ENCODE measurements around the gene TXNDC5. TPM values are rescaled to one million over a fixed set of nuclear protein-coding genes. Genes with fewer than 3 reads are reported as not detected.

The TXNDC5 gene
- total and polyA plus RNA-seq, 9 donors: 88.0 to 272 (median 107) TPM

DNA sequence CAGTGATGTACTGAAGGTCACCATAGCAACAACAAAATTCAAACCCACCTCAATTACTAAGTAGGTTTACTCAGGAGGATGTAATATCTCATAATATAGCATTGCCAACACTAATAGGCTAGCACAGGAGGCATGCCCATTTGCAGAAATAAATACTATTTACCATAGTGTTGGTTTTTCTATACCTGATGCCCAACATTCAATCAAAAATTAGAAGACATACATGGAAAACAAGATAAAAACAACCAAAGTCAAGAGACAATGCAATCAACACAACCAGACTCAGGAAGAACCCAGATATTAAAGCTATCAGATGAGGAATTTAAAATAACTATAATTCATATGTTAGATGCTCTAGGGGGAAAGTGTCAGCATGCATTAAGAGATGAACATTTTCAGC is 14.3 kb upstream of the TXNDC5 start:
- Histone ChIP-seq H3K9me3 (no peaks in the 10 kb centered on the region), H3K4me1 (ENCODE audit: insufficient read depth) (peaks cover 7% of the 10 kb centered on the region), H3K36me3 (no peaks in the 10 kb centered on the region), H3K27ac (no peak overlapping the region), H3K27me3 (no peaks in the 10 kb centered on the region), H3K4me3 (no peak overlapping the region)
- no peak for TF ChIP-seq POLR2A (IDR thresholded peaks at IDR 0.05)
- TF ChIP-seq, protein P1, sequence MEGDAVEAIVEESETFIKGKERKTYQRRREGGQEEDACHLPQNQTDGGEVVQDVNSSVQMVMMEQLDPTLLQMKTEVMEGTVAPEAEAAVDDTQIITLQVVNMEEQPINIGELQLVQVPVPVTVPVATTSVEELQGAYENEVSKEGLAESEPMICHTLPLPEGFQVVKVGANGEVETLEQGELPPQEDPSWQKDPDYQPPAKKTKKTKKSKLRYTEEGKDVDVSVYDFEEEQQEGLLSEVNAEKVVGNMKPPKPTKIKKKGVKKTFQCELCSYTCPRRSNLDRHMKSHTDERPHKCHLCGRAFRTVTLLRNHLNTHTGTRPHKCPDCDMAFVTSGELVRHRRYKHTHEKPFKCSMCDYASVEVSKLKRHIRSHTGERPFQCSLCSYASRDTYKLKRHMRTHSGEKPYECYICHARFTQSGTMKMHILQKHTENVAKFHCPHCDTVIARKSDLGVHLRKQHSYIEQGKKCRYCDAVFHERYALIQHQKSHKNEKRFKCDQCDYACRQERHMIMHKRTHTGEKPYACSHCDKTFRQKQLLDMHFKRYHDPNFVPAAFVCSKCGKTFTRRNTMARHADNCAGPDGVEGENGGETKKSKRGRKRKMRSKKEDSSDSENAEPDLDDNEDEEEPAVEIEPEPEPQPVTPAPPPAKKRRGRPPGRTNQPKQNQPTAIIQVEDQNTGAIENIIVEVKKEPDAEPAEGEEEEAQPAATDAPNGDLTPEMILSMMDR (IDR thresholded peaks at IDR 0.05): no peak
- no peak for TF ChIP-seq EP300 (IDR thresholded peaks at IDR 0.05)
- intact Hi-C loops (cut with DNase I): no loop called here
- DNase-seq: no peak

DNA sequence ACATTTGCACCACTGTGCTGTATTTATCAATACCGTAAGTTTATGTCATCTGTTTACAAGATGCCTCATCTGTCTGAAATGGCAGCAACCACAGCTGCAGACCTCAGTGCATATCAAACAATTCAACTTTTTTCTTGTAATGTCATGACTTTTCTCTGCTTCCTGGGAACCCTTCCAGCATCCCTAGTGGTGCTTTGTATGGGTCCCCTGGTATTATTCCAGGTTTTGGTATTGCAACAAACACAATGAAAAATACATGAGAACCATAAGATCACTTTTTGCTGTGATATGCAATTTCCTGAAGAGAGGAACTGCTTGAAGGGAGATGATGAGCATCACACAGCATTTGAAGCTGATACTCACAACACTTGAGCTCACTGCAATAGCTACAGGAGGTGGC is 12.0 kb upstream of the TXNDC5 start:
- Histone ChIP-seq H3K9me3 (no peaks in the 10 kb centered on the region), H3K36me3 (no peaks in the 10 kb centered on the region), H3K27me3 (no peaks in the 10 kb centered on the region), H3K4me3 (no peak overlapping the region), H3K27ac (no peak overlapping the region), H3K4me1 (ENCODE audit: insufficient read depth) (peaks cover 7% of the 10 kb centered on the region)
- intact Hi-C loops (cut with DNase I): no loop called here
- DNase-seq: no peak
- WGBS, 3 donors: 22 to 46% (median 25%) methylated on average over 1 of the region's 1 CpG
- TF ChIP-seq EP300 (IDR thresholded peaks at IDR 0.05): no peak
- TF ChIP-seq POLR2A (IDR thresholded peaks at IDR 0.05): no peak
- TF ChIP-seq, protein P1 (IDR thresholded peaks at IDR 0.05): no peak

DNA sequence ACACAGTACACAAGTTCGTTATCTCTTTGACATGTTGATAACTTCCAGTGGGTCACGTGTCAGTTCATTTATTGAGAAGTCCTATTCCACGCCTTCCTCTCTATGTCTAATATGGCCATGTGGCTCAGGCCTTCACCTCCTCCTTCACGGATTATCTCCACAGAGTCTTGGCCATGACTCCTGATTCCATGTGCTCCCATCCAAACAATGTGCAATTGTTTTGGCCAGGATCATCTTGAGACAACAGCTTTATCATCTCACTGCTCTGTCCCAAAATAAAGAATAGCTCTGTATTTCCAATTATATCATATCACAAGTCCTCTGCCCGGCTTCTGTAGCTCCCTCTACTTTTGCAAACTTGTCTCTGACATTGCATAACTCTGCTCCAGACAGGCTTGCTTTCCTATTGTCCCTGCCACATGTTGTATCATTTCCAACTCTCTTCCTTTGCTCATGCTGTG is 11.1 kb upstream of the TXNDC5 start:
- TF ChIP-seq POLR2A (IDR thresholded peaks at IDR 0.05): no peak
- TF ChIP-seq EP300 (IDR thresholded peaks at IDR 0.05): no peak
- TF ChIP-seq, protein P1 (IDR thresholded peaks at IDR 0.05): no peak
- intact Hi-C loops (cut with DNase I): no loop called here
- no peaks in the 10 kb centered on the region for H3K9me3 ChIP-seq
- 17 to 26% (median 17%) methylated on average over 5 of the region's 5 CpGs for WGBS, 3 donors
- peaks cover 7% of the 10 kb centered on the region for H3K4me1 ChIP-seq (ENCODE audit: insufficient read depth)
- no peaks in the 10 kb centered on the region for H3K36me3 ChIP-seq
- H3K27me3 ChIP-seq: no peaks in the 10 kb centered on the region
- no peak overlapping the region for H3K27ac ChIP-seq
- H3K4me3 ChIP-seq: no peak overlapping the region
- DNase-seq: no peak

DNA sequence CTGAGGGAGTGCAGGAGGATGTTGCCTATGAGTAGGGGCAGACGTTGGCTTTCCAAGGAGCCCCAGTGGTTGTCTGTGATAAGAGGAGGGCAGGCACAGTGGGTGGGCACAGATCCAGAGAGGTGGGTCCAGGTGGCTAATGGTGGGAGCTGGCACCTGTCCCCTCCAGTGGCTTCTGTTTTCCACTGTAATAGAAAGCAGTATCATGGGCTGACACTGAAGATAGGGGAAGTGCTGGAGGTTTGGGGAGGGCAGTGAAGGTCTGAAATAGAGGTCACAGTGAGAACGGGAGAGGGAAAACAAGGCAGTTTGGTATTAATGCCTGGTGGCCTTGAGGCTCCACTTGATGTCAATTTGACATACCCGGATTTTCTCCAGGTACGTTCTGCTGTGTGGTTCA is 10.5 kb upstream of the TXNDC5 start:
- DNase-seq: no peak
- Histone ChIP-seq H3K9me3 (no peaks in the 10 kb centered on the region), H3K27me3 (no peaks in the 10 kb centered on the region), H3K4me3 (no peak overlapping the region), H3K36me3 (no peaks in the 10 kb centered on the region), H3K27ac (no peak overlapping the region), H3K4me1 (ENCODE audit: insufficient read depth) (peaks cover 7% of the 10 kb centered on the region)
- intact Hi-C loops (cut with DNase I): no loop called here
- WGBS, 3 donors: 42 to 49% (median 45%) methylated on average over 4 of the region's 4 CpGs
- TF ChIP-seq POLR2A (IDR thresholded peaks at IDR 0.05) (no peak), EP300 (IDR thresholded peaks at IDR 0.05) (no peak)
- TF ChIP-seq, protein P1 (IDR thresholded peaks at IDR 0.05): no peak
